HepG2 (cell line): ENCODE results near the gene GNGT2. TPM values are rescaled to one million over a fixed set of nuclear protein-coding genes. Genes with fewer than 3 reads are reported as not detected.

Experiments used
- ATAC-seq: fragments of 200-7000 bp; cut with Tn5 transposase; 3 replicates; pipeline ENCODE4 v1.9.1; 2020; ENCODE audit warnings: mild to moderate bottlenecking, moderate library complexity
- BruUV-seq: library from RNA; stranded (reverse); fragments of 400-500 nt; replicated peaks from 2 replicates; lab custom pipeline; 2021; lab: Mats Ljungman, UMichigan
- CTCF ChIA-PET: fragments of 300-600 bp; formaldehyde crosslinking; extraction: SDS; loops from one replicate; lab custom pipeline; 2021; ENCODE audit warnings: low total read pairs, inconsistent platforms, low intra/inter-chr PET ratio; lab: Yijun Ruan, JAX
- POLR2A ChIA-PET: fragments of 350-600 bp; sonication (Branson Sonifier 250); formaldehyde crosslinking; loops from one replicate; lab custom pipeline; 2020; ENCODE audit warnings: antibody characterized with exemption, inconsistent platforms; lab: Yijun Ruan, JAX
- DNase-seq: peaks from one replicate; pipeline ENCODE4 v3.0.0-alpha.2; 2015; ENCODE audit warnings: low spot score
- FAIRE-seq: peaks from 3 replicates; lab custom pipeline; 2011; peaks lifted over from hg19 to GRCh38; lab: Jason Lieb, UNC
- H2AFZ ChIP-seq: one replicate; pipeline ENCODE4 v1.6.1; 2011; ENCODE audit warnings: low read length, inconsistent platforms
- H3K27ac ChIP-seq: fragments of 300-600 bp; 3 replicates; pipeline ENCODE4 v1.8.0; 2011; ENCODE audit warnings: mixed run types, mild to moderate bottlenecking, mixed read lengths, low read length, inconsistent platforms; ENCODE audit not compliant: insufficient read depth; ENCODE audit errors: extremely low read length
- H3K27me3 ChIP-seq, 2 experiments: fragments of 200-600 bp in 1 of 2; 2 replicates in 1 of 2; 3 replicates in 1 of 2; pipeline versions ENCODE4 v1.6.0 to v1.8.0; 2011; ENCODE audit warnings: low read length in 2 of 2, mild to moderate bottlenecking in 2 of 2, moderate library complexity in 2 of 2, inconsistent platforms in 1 of 2; ENCODE audit not compliant: insufficient read depth in 2 of 2, control insufficient read depth in 1 of 2
- H3K36me3 ChIP-seq, 2 experiments: fragments of 200-600 bp in 1 of 2; replicated peaks in 1 of 2; 2 replicates in 1 of 2; 3 replicates in 1 of 2; pipeline versions ENCODE4 v1.5.1 to v1.8.0; 2011; ENCODE audit warnings: low read length in 2 of 2, inconsistent platforms in 1 of 2; ENCODE audit not compliant: insufficient read depth in 2 of 2, control insufficient read depth in 1 of 2
- H3K4me1 ChIP-seq: 2 replicates; pipeline ENCODE4 v1.5.1; 2012; ENCODE audit warnings: low read length, inconsistent platforms; ENCODE audit not compliant: insufficient read depth
- H3K4me2 ChIP-seq: 2 replicates; pipeline ENCODE4 v1.6.0; 2011; ENCODE audit warnings: low read depth, low read length, inconsistent platforms
- H3K4me3 ChIP-seq, 3 experiments: fragments of 200-600 bp in 1 of 3; sonication (generic), shearing (Covaris generic) in 1 of 3; replicated peaks in 1 of 3; 2 replicates each; pipeline ENCODE4 v1.5.1; 2011 to 2016; ENCODE audit warnings: low read length in 3 of 3, inconsistent platforms in 2 of 3, low read depth in 2 of 3, mild to moderate bottlenecking in 2 of 3, control low read depth in 1 of 3, mixed read lengths in 1 of 3; ENCODE audit not compliant: insufficient read depth in 1 of 3
- H3K79me2 ChIP-seq: one replicate; pipeline ENCODE4 v1.6.1; 2011; ENCODE audit warnings: low read length, inconsistent platforms; ENCODE audit not compliant: insufficient read depth
- H3K9ac ChIP-seq: 2 replicates; pipeline ENCODE4 v1.6.0; 2011; ENCODE audit warnings: mild to moderate bottlenecking, low read depth, low read length, inconsistent platforms; ENCODE audit not compliant: insufficient read depth
- H3K9me3 ChIP-seq: 2 replicates; pipeline ENCODE4 v1.5.1; 2012; ENCODE audit warnings: mild to moderate bottlenecking, low read length
- H4K20me1 ChIP-seq: 2 replicates; pipeline ENCODE4 v1.6.0; 2011; ENCODE audit warnings: inconsistent platforms, mild to moderate bottlenecking, low read length, moderate library complexity; ENCODE audit not compliant: insufficient read depth
- NCOR1 ChIP-seq: fragments of 200-600 bp; sonication (generic); IDR thresholded peaks from 2 replicates; pipeline ENCODE4 v1.7.0; 2017; ENCODE audit warnings: antibody characterized with exemption, low read length, borderline replicate concordance
- SMAD1 ChIP-seq: sonication (generic); formaldehyde crosslinking; IDR thresholded peaks from 2 replicates; pipeline ENCODE4 v1.4.0; 2020; ENCODE audit warnings: missing genetic modification reagents, low read depth, mild to moderate bottlenecking, borderline replicate concordance
- ZBTB21 ChIP-seq: sonication (generic); formaldehyde crosslinking; IDR thresholded peaks from 2 replicates; pipeline ENCODE4 v1.4.0; 2020; ENCODE audit warnings: missing genetic modification reagents
- ZNF33B ChIP-seq: sonication (generic); formaldehyde crosslinking; IDR thresholded peaks from 2 replicates; pipeline ENCODE4 v1.5.1; 2020; ENCODE audit warnings: mild to moderate bottlenecking, missing genetic modification reagents
- ZNF616 ChIP-seq: sonication (generic); formaldehyde crosslinking; IDR thresholded peaks from 2 replicates; pipeline ENCODE4 v1.5.0; 2020; ENCODE audit warnings: low read depth, mild to moderate bottlenecking, missing genetic modification reagents
- ZNF720 ChIP-seq: sonication (generic); formaldehyde crosslinking; IDR thresholded peaks from 2 replicates; pipeline ENCODE4 v1.4.0; 2020; ENCODE audit warnings: missing genetic modification reagents
- WGBS: methylation state at CpG from one replicate; pipeline ENCODE4 v1.1.6; 2017; ENCODE audit warnings: low lambda C conversion rate; 5-methylcytosine and 5-hydroxymethylcytosine counted together
- in situ Hi-C: cut with HindIII; loops from 2 replicates; pipeline ENCODE4 v1.10.0; 2017; ENCODE audit warnings: low pct_unique_long_range_greater_than_20kb; ENCODE audit not compliant: extremely low pct_ligation_motif_present
- intact Hi-C: fragments of 100-400 bp; cut with micrococcal nuclease; formaldehyde crosslinking; loops from one replicate; pipeline ENCODE4 v1.10.0; 2022; ENCODE audit not compliant: unreplicated experiment
- polyA plus RNA-seq, 8 experiments: library from polyadenylated mRNA; depleted of rRNA in 3 of 8; stranded (reverse) in 7 of 8; unstranded in 1 of 8; fragments of >200 nt; fragmentation: Illumina TruSeq in 4 of 8; extraction: Trizol in 4 of 8; gene quantifications; 2 replicates each; pipeline versions ENCODE4 v1.2.1 to v1.2.3, GENCODE V29; 2011 to 2016; ENCODE audit warnings: low read depth in 4 of 8, missing spikeins in 1 of 8, mixed read lengths in 1 of 8; ENCODE audit not compliant: insufficient read depth in 1 of 8
- total RNA-seq, 5 experiments: library from RNA; depleted of rRNA; stranded (reverse); fragments of >200 nt; fragmentation: Illumina TruSeq; extraction: Trizol; gene quantifications; 2 replicates each; pipeline ENCODE4 v1.2.3, GENCODE V29; 2016; ENCODE audit warnings: low read depth in 1 of 5
- TF ChIP-seq, protein P1 (sequence below): sonication (generic); formaldehyde crosslinking; IDR thresholded peaks from one replicate; pipeline ENCODE4 v1.5.1; 2020; ENCODE audit warnings: mild to moderate bottlenecking, missing genetic modification reagents; ENCODE audit errors: not compliant biosample characterization
- TF ChIP-seq, protein P2 (sequence below): IDR thresholded peaks from 2 replicates; pipeline ENCODE4 v1.4.0; 2020; ENCODE audit warnings: mild to moderate bottlenecking, missing genetic modification reagents
- TF ChIP-seq, protein P3 (sequence below): sonication (generic); formaldehyde crosslinking; IDR thresholded peaks from 2 replicates; pipeline ENCODE4 v1.4.0; 2020; ENCODE audit warnings: missing genetic modification reagents
- TF ChIP-seq, protein P4 (sequence below): sonication (generic); formaldehyde crosslinking; IDR thresholded peaks from 2 replicates; pipeline ENCODE4 v1.5.0; 2020; ENCODE audit warnings: missing genetic modification reagents

GNGT2 gene
- total and polyA plus RNA-seq, 2 of the 13 experiments (the other 11 are each of a cell fraction or from before 2014, with no cell fraction given) = not detected

DNA sequence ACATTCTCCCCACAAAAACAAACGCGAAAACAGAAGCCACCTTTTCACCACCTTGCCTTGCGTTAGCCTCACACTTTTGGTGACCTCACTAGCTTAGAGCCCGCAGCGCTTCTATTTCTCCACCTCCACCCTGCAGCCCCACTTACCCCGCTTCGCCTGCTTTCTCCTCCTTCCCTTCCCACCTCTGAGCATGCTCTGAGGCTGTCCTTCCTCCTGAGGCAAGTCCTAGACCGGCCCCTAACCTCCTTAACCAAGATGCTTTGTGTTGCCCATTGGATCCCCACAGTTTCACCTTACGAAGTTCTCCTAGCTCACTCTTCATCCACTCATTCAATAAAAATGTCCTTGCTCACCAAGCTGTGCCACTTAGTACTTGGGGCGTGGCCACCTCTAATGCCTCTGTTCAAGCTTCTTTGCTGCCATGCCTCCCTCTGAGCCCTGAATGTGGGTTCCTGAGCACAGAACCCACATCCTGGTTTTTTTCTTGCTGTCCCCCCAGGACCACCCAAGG is 1.3 kb downstream of the GNGT2 start:
- in situ Hi-C loops = no loop called here
- WGBS = 39% methylated on average over 10 of the region's 10 CpGs
- H3K4me1 ChIP-seq = no peaks in the 10 kb centered on the region
- H3K36me3 ChIP-seq = no peaks in the 10 kb centered on the region
- POLR2A ChIA-PET = no interaction called here
- no peak for FAIRE-seq
- intact Hi-C loops = no loop called here
- no peaks in the 10 kb centered on the region for H3K9me3 ChIP-seq
- H2AFZ ChIP-seq = no peak overlapping the region
- peaks cover 8 to 78% of the 10 kb centered on the region in 2 experiments for H3K27me3 ChIP-seq
- CTCF ChIA-PET = no interaction called here
- H4K20me1 ChIP-seq = no peaks in the 10 kb centered on the region
- BruUV-seq = no TSS peak
- no peak overlapping the region for H3K9ac ChIP-seq
- H3K4me3 ChIP-seq = no peak overlapping the region
- H3K4me2 ChIP-seq = no peak overlapping the region
- no peak overlapping the region for H3K27ac ChIP-seq
- no peaks in the 10 kb centered on the region for H3K79me2 ChIP-seq
- no peak for DNase-seq
- ATAC-seq = no peak
- TF ChIP-seq, protein P1, sequence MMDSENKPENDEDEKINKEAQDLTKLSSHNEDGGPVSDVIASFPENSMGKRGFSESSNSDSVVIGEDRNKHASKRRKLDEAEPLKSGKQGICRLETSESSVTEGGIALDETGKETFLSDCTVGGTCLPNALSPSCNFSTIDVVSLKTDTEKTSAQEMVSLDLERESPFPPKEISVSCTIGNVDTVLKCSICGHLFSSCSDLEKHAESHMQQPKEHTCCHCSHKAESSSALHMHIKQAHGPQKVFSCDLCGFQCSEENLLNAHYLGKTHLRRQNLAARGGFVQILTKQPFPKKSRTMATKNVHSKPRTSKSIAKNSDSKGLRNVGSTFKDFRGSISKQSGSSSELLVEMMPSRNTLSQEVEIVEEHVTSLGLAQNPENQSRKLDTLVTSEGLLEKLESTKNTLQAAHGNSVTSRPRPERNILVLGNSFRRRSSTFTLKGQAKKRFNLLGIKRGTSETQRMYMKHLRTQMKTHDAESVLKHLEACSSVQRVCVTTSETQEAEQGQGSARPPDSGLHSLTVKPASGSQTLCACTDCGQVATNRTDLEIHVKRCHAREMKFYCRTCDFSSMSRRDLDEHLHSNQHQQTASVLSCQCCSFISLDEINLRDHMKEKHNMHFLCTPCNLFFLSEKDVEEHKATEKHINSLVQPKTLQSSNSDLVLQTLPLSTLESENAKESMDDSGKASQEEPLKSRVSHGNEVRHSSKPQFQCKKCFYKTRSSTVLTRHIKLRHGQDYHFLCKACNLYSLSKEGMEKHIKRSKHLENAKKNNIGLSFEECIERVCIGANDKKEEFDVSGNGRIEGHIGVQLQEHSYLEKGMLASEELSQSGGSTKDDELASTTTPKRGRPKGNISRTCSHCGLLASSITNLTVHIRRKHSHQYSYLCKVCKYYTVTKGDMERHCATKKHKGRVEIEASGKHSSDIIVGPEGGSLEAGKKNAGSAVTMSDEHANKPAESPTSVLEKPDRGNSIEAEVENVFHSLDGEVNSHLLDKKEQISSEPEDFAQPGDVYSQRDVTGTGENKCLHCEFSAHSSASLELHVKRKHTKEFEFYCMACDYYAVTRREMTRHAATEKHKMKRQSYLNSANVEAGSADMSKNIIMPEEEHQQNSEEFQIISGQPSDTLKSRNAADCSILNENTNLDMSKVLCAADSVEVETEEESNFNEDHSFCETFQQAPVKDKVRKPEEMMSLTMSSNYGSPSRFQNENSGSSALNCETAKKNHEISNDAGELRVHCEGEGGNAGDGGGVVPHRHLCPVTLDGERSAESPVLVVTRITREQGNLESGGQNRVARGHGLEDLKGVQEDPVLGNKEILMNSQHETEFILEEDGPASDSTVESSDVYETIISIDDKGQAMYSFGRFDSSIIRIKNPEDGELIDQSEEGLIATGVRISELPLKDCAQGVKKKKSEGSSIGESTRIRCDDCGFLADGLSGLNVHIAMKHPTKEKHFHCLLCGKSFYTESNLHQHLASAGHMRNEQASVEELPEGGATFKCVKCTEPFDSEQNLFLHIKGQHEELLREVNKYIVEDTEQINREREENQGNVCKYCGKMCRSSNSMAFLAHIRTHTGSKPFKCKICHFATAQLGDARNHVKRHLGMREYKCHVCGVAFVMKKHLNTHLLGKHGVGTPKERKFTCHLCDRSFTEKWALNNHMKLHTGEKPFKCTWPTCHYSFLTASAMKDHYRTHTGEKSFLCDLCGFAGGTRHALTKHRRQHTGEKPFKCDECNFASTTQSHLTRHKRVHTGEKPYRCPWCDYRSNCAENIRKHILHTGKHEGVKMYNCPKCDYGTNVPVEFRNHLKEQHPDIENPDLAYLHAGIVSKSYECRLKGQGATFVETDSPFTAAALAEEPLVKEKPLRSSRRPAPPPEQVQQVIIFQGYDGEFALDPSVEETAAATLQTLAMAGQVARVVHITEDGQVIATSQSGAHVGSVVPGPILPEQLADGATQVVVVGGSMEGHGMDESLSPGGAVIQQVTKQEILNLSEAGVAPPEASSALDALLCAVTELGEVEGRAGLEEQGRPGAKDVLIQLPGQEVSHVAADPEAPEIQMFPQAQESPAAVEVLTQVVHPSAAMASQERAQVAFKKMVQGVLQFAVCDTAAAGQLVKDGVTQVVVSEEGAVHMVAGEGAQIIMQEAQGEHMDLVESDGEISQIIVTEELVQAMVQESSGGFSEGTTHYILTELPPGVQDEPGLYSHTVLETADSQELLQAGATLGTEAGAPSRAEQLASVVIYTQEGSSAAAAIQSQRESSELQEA (CRISPR knock-in tag) = no peak
- TF ChIP-seq SMAD1 = no peak
- TF ChIP-seq, protein P2, sequence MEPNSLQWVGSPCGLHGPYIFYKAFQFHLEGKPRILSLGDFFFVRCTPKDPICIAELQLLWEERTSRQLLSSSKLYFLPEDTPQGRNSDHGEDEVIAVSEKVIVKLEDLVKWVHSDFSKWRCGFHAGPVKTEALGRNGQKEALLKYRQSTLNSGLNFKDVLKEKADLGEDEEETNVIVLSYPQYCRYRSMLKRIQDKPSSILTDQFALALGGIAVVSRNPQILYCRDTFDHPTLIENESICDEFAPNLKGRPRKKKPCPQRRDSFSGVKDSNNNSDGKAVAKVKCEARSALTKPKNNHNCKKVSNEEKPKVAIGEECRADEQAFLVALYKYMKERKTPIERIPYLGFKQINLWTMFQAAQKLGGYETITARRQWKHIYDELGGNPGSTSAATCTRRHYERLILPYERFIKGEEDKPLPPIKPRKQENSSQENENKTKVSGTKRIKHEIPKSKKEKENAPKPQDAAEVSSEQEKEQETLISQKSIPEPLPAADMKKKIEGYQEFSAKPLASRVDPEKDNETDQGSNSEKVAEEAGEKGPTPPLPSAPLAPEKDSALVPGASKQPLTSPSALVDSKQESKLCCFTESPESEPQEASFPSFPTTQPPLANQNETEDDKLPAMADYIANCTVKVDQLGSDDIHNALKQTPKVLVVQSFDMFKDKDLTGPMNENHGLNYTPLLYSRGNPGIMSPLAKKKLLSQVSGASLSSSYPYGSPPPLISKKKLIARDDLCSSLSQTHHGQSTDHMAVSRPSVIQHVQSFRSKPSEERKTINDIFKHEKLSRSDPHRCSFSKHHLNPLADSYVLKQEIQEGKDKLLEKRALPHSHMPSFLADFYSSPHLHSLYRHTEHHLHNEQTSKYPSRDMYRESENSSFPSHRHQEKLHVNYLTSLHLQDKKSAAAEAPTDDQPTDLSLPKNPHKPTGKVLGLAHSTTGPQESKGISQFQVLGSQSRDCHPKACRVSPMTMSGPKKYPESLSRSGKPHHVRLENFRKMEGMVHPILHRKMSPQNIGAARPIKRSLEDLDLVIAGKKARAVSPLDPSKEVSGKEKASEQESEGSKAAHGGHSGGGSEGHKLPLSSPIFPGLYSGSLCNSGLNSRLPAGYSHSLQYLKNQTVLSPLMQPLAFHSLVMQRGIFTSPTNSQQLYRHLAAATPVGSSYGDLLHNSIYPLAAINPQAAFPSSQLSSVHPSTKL = no peak
- no peak for TF ChIP-seq ZNF720 (CRISPR knock-in tag)
- TF ChIP-seq ZNF616 (CRISPR knock-in tag) = no peak
- no peak for TF ChIP-seq ZNF33B (CRISPR knock-in tag)
- no peak for TF ChIP-seq ZBTB21
- TF ChIP-seq, protein P3, sequence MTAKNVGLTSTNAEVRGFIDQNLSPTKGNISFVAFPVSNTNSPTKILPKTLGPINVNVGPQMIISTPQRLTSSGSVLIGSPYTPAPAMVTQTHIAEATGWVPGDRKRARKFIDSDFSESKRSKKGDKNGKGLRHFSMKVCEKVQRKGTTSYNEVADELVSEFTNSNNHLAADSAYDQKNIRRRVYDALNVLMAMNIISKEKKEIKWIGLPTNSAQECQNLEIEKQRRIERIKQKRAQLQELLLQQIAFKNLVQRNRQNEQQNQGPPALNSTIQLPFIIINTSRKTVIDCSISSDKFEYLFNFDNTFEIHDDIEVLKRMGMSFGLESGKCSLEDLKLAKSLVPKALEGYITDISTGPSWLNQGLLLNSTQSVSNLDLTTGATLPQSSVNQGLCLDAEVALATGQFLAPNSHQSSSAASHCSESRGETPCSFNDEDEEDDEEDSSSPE (CRISPR knock-in tag) = no peak
- no peak for TF ChIP-seq NCOR1
- TF ChIP-seq, protein P4, sequence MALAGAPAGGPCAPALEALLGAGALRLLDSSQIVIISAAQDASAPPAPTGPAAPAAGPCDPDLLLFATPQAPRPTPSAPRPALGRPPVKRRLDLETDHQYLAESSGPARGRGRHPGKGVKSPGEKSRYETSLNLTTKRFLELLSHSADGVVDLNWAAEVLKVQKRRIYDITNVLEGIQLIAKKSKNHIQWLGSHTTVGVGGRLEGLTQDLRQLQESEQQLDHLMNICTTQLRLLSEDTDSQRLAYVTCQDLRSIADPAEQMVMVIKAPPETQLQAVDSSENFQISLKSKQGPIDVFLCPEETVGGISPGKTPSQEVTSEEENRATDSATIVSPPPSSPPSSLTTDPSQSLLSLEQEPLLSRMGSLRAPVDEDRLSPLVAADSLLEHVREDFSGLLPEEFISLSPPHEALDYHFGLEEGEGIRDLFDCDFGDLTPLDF (CRISPR knock-in tag) = no peak
